ENCODE results near the gene ANKDD1A. TPM values are rescaled to one million over a fixed set of nuclear protein-coding genes. Genes with fewer than 3 reads are reported as not detected.

ANKDD1A gene
- total RNA-seq, 1 donor from 2014 or later = 3.0 TPM

GRCh38 chr15:64921711-64922110 lies 10.0 kb downstream of the ANKDD1A start:
- no peak overlapping the region for H3K4me3 ChIP-seq (ENCODE audit: low read depth, low read length)
- no peak for TF ChIP-seq CTCF (conservative IDR thresholded peaks at IDR 0.05; ENCODE audit: low read depth, low read length)
- DNase-seq (ENCODE audit: low read depth) = no peak

GRCh38 chr15:64923546-64923945 lies 11.8 kb downstream of the ANKDD1A start:
- DNase-seq (ENCODE audit: low read depth) = no peak
- no peak for TF ChIP-seq CTCF (conservative IDR thresholded peaks at IDR 0.05; ENCODE audit: low read depth, low read length)
- no peak overlapping the region for H3K4me3 ChIP-seq (ENCODE audit: low read depth, low read length)

GRCh38 chr15:64925335-64926330 lies 13.9 kb downstream of the ANKDD1A start:
- no peak for TF ChIP-seq CTCF (conservative IDR thresholded peaks at IDR 0.05; ENCODE audit: low read depth, low read length)
- no peak overlapping the region for H3K4me3 ChIP-seq (ENCODE audit: low read depth, low read length)
- no peak for DNase-seq (ENCODE audit: low read depth)

GRCh38 chr15:64926661-64927060 lies 15.0 kb downstream of the ANKDD1A start:
- DNase-seq (ENCODE audit: low read depth) = no peak
- TF ChIP-seq CTCF (conservative IDR thresholded peaks at IDR 0.05; ENCODE audit: low read depth, low read length) = no peak
- no peak overlapping the region for H3K4me3 ChIP-seq (ENCODE audit: low read depth, low read length)

- no peak for DNase-seq (ENCODE audit: low read depth)
- TF ChIP-seq CTCF (conservative IDR thresholded peaks at IDR 0.05; ENCODE audit: low read depth, low read length) = no peak
- no peak overlapping the region for H3K4me3 ChIP-seq (ENCODE audit: low read depth, low read length)
These were observed 17.0 kb downstream of the ANKDD1A start for GRCh38 chr15:64928626-64929220.

- H3K4me3 ChIP-seq (ENCODE audit: low read depth, low read length) = no peak overlapping the region
- no peak for TF ChIP-seq CTCF (conservative IDR thresholded peaks at IDR 0.05; ENCODE audit: low read depth, low read length)
- no peak for DNase-seq (ENCODE audit: low read depth)
These were observed 18.4 kb downstream of the ANKDD1A start for GRCh38 chr15:64930019-64930652.

All from epithelial cell of proximal tubule (primary cell).